ENCODE measurements around the gene RTTN.

Gene RTTN

DNA sequence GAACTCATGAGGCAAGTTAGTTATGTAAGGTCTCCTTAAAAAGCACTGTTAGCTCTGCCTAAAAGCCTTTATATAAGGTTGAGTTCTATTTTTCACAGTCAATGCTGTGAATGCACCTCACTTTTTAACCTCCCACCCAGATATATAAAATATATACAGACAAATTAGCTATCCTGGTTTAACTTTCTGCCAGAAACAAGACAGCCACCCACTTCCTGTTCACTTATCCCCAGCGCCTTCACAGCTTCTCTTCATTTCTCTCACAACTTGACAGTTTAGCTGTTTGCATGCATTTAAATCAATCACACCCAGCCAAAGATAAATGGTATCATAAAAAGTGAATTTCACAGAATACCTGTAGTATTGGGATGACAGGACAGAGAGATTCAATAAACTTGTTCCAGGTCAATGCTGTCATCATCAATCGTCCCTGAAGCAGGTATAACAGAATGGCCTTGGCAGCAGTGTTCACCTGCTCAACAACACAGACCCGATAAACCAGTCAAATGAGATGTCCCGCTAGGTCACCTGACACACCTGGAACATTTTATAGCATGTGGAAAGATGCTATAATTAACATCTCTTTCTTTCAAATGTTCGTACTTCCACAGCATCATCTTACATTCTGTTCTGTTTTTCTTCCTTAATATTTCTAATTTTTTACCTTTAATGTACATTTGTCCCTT is 55.7 kb downstream of the RTTN start:
- Histone ChIP-seq H3K9me3 (ENCODE audit: insufficient read depth, low read depth, low read length) (no peaks in the 10 kb centered on the region), H3K4me3 (ENCODE audit: low read length, poor library complexity, severe bottlenecking) (no peak overlapping the region), H4K20me1 (ENCODE audit: insufficient read depth, low read length, poor library complexity, severe bottlenecking) (no peaks in the 10 kb centered on the region), H3F3A (ENCODE audit: low read depth) (no peaks in the 10 kb centered on the region), H3K4me2 (ENCODE audit: low read depth, low read length, poor library complexity, severe bottlenecking) (no peak overlapping the region), H3K27me3 (ENCODE audit: insufficient read depth, low read length, poor library complexity, severe bottlenecking) (no peaks in the 10 kb centered on the region), H3K36me3 (ENCODE audit: insufficient read depth, low read length) (peaks cover 62% of the 10 kb centered on the region), H2AFZ (ENCODE audit: low read length) (no peak overlapping the region), H3K9ac (ENCODE audit: low read depth, low read length, poor library complexity, severe bottlenecking) (no peak overlapping the region), H3K9me2 (replicated peaks; ENCODE audit: low read depth, low read length) (no peaks in the 10 kb centered on the region), H3K4me1 (ENCODE audit: insufficient read depth, low read length, poor library complexity, severe bottlenecking) (peaks cover 13% of the 10 kb centered on the region), H3K79me2 (ENCODE audit: insufficient read depth, low read length) (no peaks in the 10 kb centered on the region)
- TF ChIP-seq EZH2phosphoT487 (IDR thresholded peaks at IDR 0.05; ENCODE audit: borderline replicate concordance), result no peak
- TF ChIP-seq, protein P1, sequence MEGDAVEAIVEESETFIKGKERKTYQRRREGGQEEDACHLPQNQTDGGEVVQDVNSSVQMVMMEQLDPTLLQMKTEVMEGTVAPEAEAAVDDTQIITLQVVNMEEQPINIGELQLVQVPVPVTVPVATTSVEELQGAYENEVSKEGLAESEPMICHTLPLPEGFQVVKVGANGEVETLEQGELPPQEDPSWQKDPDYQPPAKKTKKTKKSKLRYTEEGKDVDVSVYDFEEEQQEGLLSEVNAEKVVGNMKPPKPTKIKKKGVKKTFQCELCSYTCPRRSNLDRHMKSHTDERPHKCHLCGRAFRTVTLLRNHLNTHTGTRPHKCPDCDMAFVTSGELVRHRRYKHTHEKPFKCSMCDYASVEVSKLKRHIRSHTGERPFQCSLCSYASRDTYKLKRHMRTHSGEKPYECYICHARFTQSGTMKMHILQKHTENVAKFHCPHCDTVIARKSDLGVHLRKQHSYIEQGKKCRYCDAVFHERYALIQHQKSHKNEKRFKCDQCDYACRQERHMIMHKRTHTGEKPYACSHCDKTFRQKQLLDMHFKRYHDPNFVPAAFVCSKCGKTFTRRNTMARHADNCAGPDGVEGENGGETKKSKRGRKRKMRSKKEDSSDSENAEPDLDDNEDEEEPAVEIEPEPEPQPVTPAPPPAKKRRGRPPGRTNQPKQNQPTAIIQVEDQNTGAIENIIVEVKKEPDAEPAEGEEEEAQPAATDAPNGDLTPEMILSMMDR (conservative IDR thresholded peaks at IDR 0.05; ENCODE audit: low read length), result no peak

DNA sequence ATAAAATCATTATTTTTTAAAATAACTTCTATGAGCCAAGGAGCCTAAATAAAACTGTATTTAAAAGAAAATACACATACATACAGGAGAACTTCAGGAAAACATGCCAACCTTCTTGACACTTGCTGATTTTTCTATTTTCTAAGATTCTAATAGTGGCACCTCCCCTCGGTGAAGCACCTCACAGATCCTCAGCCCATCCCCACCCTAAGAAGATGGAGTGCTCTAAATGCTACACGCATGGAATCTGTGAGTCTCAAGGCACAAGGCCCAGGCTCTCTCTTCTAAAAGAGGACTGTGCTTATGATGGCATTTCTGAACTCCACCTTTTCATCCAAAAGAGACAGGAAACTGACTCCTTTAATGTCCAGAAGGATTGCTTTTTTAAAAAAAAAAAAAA is 56.3 kb downstream of the RTTN start:
- TF ChIP-seq, protein P1 (conservative IDR thresholded peaks at IDR 0.05; ENCODE audit: low read length), result no peak
- TF ChIP-seq EZH2phosphoT487 (IDR thresholded peaks at IDR 0.05; ENCODE audit: borderline replicate concordance), result no peak
- Histone ChIP-seq H3K9me3 (ENCODE audit: insufficient read depth, low read depth, low read length) (no peaks in the 10 kb centered on the region), H2AFZ (ENCODE audit: low read length) (no peak overlapping the region), H3F3A (ENCODE audit: low read depth) (no peaks in the 10 kb centered on the region), H3K9ac (ENCODE audit: low read depth, low read length, poor library complexity, severe bottlenecking) (no peak overlapping the region), H3K4me2 (ENCODE audit: low read depth, low read length, poor library complexity, severe bottlenecking) (no peak overlapping the region), H3K36me3 (ENCODE audit: insufficient read depth, low read length) (peaks cover 62% of the 10 kb centered on the region), H3K27me3 (ENCODE audit: insufficient read depth, low read length, poor library complexity, severe bottlenecking) (no peaks in the 10 kb centered on the region), H4K20me1 (ENCODE audit: insufficient read depth, low read length, poor library complexity, severe bottlenecking) (no peaks in the 10 kb centered on the region), H3K79me2 (ENCODE audit: insufficient read depth, low read length) (no peaks in the 10 kb centered on the region), H3K4me1 (ENCODE audit: insufficient read depth, low read length, poor library complexity, severe bottlenecking) (peaks cover 13% of the 10 kb centered on the region), H3K9me2 (replicated peaks; ENCODE audit: low read depth, low read length) (no peaks in the 10 kb centered on the region), H3K4me3 (ENCODE audit: low read length, poor library complexity, severe bottlenecking) (no peak overlapping the region)

DNA sequence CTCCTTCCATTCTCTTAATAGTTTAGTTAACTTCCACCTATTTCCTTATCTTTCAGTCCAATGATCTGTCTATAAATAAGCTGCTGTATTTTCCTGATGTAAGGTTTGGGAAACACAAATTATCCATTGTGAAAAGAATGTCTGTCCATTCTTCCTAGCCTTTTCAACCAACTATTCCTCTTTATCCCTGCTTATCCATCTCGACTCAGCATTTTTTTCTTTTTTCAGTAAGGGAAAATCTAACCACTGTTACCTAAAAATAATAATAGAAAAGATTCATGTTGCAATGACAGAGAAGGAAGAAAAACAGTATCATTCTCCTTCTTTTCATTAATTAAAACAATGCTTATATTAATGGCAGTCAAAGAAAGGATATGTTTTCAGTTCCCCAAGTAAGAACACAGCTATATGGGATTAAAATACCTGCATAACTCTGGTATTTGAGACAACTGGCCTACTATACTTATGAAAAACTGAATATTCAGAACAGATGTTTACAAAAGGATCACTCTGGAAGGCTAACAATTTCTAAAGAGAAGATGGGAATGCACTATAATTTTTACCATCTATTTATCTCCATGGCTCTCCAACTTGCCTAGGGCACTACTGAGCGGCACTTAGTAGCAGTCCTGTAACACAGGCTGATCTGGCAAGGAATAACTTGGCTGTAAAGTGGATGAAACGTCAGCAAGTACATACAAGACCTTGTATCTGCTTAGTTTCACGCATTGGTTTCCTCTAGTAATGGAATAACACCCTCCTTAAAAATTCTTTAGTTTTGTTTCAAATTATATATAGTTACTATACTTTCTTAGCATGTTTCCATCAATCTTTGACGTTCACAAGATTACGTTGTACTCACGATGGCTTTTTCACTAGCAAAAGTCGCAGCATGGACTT is 57.2 kb downstream of the RTTN start:
- H3F3A ChIP-seq (ENCODE audit: low read depth), result no peaks in the 10 kb centered on the region
- H4K20me1 ChIP-seq (ENCODE audit: insufficient read depth, low read length, poor library complexity, severe bottlenecking), result no peaks in the 10 kb centered on the region
- no peaks in the 10 kb centered on the region for H3K27me3 ChIP-seq (ENCODE audit: insufficient read depth, low read length, poor library complexity, severe bottlenecking)
- H3K9me3 ChIP-seq (ENCODE audit: insufficient read depth, low read depth, low read length), result no peaks in the 10 kb centered on the region
- H3K79me2 ChIP-seq (ENCODE audit: insufficient read depth, low read length), result no peaks in the 10 kb centered on the region
- peaks cover 13% of the 10 kb centered on the region for H3K4me1 ChIP-seq (ENCODE audit: insufficient read depth, low read length, poor library complexity, severe bottlenecking)
- H3K4me3 ChIP-seq (ENCODE audit: low read length, poor library complexity, severe bottlenecking), result no peak overlapping the region
- no peak overlapping the region for H3K9ac ChIP-seq (ENCODE audit: low read depth, low read length, poor library complexity, severe bottlenecking)
- peaks cover 61% of the 10 kb centered on the region for H3K36me3 ChIP-seq (ENCODE audit: insufficient read depth, low read length)
- no peak overlapping the region for H3K4me2 ChIP-seq (ENCODE audit: low read depth, low read length, poor library complexity, severe bottlenecking)
- no peak overlapping the region for H2AFZ ChIP-seq (ENCODE audit: low read length)
- TF ChIP-seq EZH2phosphoT487 (IDR thresholded peaks at IDR 0.05; ENCODE audit: borderline replicate concordance), result no peak
- TF ChIP-seq, protein P1 (conservative IDR thresholded peaks at IDR 0.05; ENCODE audit: low read length), result no peak
- H3K9me2 ChIP-seq (replicated peaks; ENCODE audit: low read depth, low read length), result no peaks in the 10 kb centered on the region
